ENCODE data around the gene MKRN1. TPM values are rescaled to one million over a fixed set of nuclear protein-coding genes. Genes with fewer than 3 reads are reported as not detected.

Gene MKRN1
- total RNA-seq, 1 donor from 2014 or later, result 138 TPM

- peaks cover 9% of the 10 kb centered on the region for H3K36me3 Mint-ChIP-seq (ENCODE audit: unreplicated experiment)
- no peaks in the 10 kb centered on the region for H3K27me3 Mint-ChIP-seq (ENCODE audit: unreplicated experiment)
- H3K9me3 Mint-ChIP-seq (ENCODE audit: unreplicated experiment), result peaks cover 1% of the 10 kb centered on the region
- no peak for DNase-seq
- H3K4me1 Mint-ChIP-seq (ENCODE audit: low read depth, unreplicated experiment), result no peaks in the 10 kb centered on the region
- H3K4me3 Mint-ChIP-seq (ENCODE audit: unreplicated experiment), result no peak overlapping the region
- TF ChIP-seq CTCF (IDR thresholded peaks at IDR 0.05; ENCODE audit: partially characterized antibody, unreplicated experiment), result no peak
- H3K27ac Mint-ChIP-seq (ENCODE audit: unreplicated experiment), result no peak overlapping the region
Measured at GRCh38 chr7:140448781-140449480, 30.4 kb downstream of the MKRN1 start.

GRCh38 chr7:140447841-140448240, 31.5 kb downstream of the MKRN1 start:
- H3K27ac Mint-ChIP-seq (ENCODE audit: unreplicated experiment), result no peak overlapping the region
- TF ChIP-seq CTCF (IDR thresholded peaks at IDR 0.05; ENCODE audit: partially characterized antibody, unreplicated experiment), result no peak
- H3K4me1 Mint-ChIP-seq (ENCODE audit: low read depth, unreplicated experiment), result no peaks in the 10 kb centered on the region
- no peak for DNase-seq
- H3K36me3 Mint-ChIP-seq (ENCODE audit: unreplicated experiment), result peaks cover 9% of the 10 kb centered on the region
- H3K9me3 Mint-ChIP-seq (ENCODE audit: unreplicated experiment), result peaks cover 1% of the 10 kb centered on the region
- no peaks in the 10 kb centered on the region for H3K27me3 Mint-ChIP-seq (ENCODE audit: unreplicated experiment)
- no peak overlapping the region for H3K4me3 Mint-ChIP-seq (ENCODE audit: unreplicated experiment)

GRCh38 chr7:140446467-140446866, 32.8 kb downstream of the MKRN1 start:
- peaks cover 9% of the 10 kb centered on the region for H3K36me3 Mint-ChIP-seq (ENCODE audit: unreplicated experiment)
- H3K27ac Mint-ChIP-seq (ENCODE audit: unreplicated experiment), result no peak overlapping the region
- no peak for TF ChIP-seq CTCF (IDR thresholded peaks at IDR 0.05; ENCODE audit: partially characterized antibody, unreplicated experiment)

GRCh38 chr7:140441519-140441918, 37.8 kb downstream of the MKRN1 start:
- no peaks in the 10 kb centered on the region for H3K27me3 Mint-ChIP-seq (ENCODE audit: unreplicated experiment)
- TF ChIP-seq CTCF (IDR thresholded peaks at IDR 0.05; ENCODE audit: partially characterized antibody, unreplicated experiment), result no peak
- H3K4me1 Mint-ChIP-seq (ENCODE audit: low read depth, unreplicated experiment), result no peaks in the 10 kb centered on the region

More at GRCh38 chr7:140446467-140446866, 32.8 kb downstream of the MKRN1 start:
- no peak for DNase-seq
- Mint-ChIP-seq H3K4me3 (ENCODE audit: unreplicated experiment) (no peak overlapping the region), H3K4me1 (ENCODE audit: low read depth, unreplicated experiment) (no peaks in the 10 kb centered on the region), H3K9me3 (ENCODE audit: unreplicated experiment) (no peaks in the 10 kb centered on the region), H3K27me3 (ENCODE audit: unreplicated experiment) (no peaks in the 10 kb centered on the region)

GRCh38 chr7:140440593-140440992, 38.7 kb downstream of the MKRN1 start:
- TF ChIP-seq CTCF (IDR thresholded peaks at IDR 0.05; ENCODE audit: partially characterized antibody, unreplicated experiment), result no peak
- Mint-ChIP-seq H3K27me3 (ENCODE audit: unreplicated experiment) (no peaks in the 10 kb centered on the region), H3K4me3 (ENCODE audit: unreplicated experiment) (no peak overlapping the region), H3K36me3 (ENCODE audit: unreplicated experiment) (no peaks in the 10 kb centered on the region), H3K27ac (ENCODE audit: unreplicated experiment) (no peak overlapping the region), H3K9me3 (ENCODE audit: unreplicated experiment) (no peaks in the 10 kb centered on the region), H3K4me1 (ENCODE audit: low read depth, unreplicated experiment) (no peaks in the 10 kb centered on the region)
- DNase-seq, result no peak

More at GRCh38 chr7:140441519-140441918, 37.8 kb downstream of the MKRN1 start:
- Mint-ChIP-seq H3K4me3 (ENCODE audit: unreplicated experiment) (no peak overlapping the region), H3K27ac (ENCODE audit: unreplicated experiment) (no peak overlapping the region), H3K9me3 (ENCODE audit: unreplicated experiment) (no peaks in the 10 kb centered on the region), H3K36me3 (ENCODE audit: unreplicated experiment) (peaks cover 4% of the 10 kb centered on the region)
- no peak for DNase-seq

Data from glutamatergic neuron (in vitro differentiated cells).